HK-2 (cell line): ENCODE data around the gene UBL5.
"Not testable (repeated sequence)": the region's sequence is repeated elsewhere in the genome, so short reads cannot be mapped to it uniquely, and the experiment has no call there.

ENCODE experiments used
- DNase-seq: peaks from one replicate; pipeline ENCODE4 v3.0.0-alpha.2; 2018; ENCODE audit not compliant: unreplicated experiment

The UBL5 gene

DNA sequence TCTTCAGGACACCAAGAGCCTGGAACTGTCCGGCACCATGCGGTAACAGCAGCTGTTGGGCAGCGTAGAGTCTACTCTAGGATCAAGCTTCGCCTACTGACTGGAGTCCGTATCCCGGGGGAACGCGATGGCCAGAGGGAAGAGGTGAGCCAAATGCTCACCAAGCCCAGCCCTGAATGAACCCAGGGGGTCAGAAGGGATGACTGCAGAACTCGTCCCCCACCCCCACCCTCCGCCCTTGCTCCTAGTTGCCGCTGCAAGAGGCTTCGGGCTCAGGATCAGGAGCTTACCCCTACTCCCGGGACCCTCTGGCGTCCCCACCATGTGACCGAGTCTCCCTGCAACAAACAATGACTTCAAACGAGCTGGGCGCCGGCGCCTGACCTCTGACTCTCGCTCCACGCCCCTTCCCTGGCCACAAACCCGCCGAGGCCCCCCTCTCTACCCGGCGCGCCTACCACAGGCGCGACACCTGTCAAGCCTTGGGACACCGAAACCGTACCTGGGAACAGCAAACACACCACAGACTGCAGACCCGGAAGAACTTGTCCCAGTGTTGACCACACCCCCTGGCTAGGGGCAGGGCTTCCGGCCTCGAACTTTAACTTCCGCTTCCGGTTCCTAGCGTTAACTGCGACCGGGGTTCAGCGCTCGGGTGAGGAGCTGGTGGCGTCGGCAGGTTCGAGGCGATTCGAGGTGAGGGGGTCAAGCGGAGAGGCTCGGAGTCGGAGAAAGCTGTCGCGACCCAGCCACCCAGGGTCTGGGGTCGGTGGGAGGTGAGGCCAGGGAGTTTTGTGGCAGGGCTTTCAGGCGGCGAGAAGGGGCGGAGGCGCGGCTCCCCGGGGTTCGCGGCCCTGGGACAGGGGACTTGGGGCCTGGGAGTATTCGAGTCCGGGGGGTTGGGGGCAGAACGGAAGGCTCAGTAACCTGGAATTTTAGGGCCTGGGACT, at the start of gene UBL5:
UBL5 (plus strand) TSS at position 630 of the 950 bp plus-strand sequence. CDS start 420 bp downstream, outside the sequence.
- DNase-seq: peak; percentile 83

DNA sequence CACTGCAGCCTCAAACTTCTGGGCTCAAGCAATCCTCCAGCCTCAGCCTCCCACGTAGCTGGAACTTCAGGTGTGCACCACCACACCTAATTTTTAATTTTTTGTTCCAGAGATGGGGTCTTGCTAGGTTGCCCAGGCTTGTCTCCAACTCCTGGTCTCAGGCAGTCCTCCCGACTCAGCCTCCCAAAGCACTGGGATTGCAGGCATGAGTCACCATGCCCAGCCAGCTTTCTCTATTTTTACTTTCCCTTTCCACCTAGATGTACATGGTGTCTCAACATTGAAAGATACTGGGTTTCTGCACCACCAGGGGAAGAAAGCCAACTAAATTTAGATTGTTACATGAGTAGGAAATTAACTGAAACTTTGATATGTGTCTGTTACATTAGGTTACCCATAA, 45.4 kb upstream of the UBL5 start:
- DNase-seq: no peak

DNA sequence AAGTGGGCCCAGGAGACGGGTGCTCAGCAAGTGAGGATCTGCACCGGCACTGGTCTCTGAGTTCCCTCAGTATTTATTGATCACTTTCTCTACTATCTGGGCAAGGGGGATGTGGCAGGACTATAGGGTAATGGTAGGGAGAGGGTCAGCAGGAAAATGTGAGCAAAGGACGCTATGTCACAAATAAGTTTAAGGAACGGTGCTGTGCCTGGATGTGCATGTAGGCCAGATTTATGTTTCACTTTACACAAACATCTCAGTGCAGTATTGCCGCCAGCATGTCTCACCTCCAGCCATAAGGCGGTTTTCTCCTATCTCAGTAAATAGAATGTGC, 43.6 kb upstream of the UBL5 start:
- DNase-seq: not testable (repeated sequence)

DNA sequence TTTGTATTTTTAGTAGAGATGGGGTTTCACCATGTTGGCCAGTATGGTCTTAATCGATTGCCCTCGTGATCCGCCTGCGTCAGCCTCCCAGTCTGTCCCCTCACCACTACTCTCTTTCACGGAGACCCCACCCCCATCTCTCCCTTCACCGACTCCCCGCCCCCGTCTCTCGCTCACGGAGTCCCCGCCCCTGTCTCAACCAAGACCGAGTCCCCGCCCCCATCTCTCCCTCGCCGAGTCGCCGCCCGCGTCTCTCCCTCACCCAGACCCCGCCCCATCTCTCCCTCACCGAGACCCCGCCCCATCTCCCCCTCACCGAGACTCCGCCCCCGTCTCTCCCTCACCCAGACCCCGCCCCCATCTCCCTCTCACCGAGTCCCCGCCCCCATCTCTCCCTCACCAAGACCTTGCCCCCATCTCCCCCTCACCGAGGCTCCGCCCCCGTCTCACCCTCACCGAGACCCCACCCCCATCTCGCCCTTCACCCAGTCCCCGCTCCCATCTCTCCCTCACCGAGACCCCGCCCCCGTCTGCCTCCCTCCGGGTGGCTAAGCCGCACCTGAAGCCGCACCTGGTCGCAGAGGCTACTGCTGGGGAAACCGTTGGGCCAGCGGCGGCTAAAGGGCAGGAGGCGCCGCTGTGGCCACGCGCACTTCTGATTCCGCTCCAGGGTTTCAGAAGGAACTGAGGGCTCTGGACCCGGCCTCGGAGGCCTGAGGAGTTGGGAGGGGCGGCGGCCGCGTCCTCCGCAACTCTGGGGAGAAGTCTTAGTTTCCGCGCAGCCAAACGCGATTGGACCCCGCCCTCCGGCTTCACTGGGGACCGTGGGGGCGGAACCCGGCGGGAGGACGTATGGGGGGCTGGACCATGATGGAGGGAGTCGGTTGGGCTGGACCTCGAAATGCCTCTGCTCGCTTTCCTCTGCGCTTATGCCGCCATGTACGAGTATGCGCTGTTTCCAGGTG, 42.1 kb upstream of the UBL5 start:
- no peak for DNase-seq

DNA sequence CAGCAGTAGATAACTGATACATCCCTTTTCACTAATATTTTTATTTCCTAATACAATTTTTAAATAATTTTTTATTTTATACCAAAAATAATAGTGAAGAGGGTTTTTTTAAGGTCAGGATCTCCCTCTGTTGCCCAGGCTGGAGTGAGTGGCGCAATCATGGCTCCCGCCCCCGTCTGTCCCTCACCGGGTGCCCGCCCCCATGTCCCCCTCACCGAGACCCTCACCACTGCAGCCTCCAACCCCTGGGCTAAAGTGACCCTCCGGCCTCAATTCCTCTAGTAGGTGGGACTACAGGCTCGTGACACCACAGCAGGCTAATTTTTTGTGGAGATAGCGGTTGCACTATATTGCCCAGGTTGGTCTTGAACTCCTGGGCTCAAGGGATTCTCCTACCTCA, 41.4 kb upstream of the UBL5 start:
- no peak for DNase-seq

DNA sequence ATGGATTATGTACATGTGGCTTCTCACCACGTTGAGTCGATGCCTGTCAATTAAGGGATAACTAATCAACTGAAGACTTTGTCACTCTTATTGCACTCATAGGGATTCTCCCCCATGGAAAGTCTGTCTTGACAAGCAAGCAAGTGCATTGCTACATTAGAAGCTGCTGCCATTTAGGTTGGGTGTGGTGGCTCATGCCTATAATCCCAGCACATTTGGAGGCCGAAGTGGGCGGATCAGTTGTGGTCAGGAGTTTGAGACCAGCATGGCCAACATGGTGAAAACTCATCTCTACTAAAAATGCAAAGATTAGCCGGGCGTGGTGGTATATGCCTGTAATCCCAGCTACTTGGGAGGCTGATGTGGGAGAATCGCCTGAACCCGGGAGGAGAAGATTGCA, 40.9 kb upstream of the UBL5 start:
- no peak for DNase-seq

DNA sequence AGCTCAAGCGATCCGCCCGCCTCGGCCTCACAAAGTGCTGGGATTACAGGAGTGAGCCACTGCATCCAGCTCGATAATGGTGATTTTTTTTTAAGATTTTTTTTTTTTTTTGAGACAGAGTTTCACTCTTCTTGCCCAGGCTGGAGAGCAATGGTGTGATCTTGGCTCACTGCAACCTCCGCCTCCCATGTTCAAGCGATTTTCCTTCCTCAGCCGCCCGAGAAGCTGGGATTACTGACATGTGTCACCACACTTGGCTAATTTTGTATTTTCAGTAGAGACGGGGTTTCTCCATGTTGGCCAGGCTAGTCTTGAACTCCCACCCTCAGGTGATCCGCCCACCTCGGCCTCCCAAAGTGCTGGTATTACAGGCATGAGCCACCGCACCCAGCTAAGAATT, 39.1 kb upstream of the UBL5 start:
- not testable (repeated sequence) for DNase-seq

DNA sequence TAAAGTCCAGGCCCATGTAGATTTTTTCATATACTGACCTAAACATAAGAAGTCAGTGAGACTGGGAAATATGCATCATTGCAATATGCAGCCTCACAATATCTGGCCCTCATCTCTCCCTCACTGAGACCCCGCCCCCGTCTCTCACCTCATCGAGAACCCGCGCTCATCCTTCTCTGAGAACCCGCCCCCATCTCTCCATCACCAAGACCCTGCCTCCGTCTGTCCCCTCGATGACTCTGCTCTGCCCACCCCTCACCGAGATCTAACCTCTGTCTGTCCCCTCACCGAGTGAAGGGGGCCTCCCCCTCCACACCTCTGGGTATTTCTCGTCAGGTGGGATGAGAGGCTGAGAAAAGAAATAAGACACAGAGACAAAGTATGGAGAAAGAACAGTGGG, 38.7 kb upstream of the UBL5 start:
- DNase-seq: no peak

DNA sequence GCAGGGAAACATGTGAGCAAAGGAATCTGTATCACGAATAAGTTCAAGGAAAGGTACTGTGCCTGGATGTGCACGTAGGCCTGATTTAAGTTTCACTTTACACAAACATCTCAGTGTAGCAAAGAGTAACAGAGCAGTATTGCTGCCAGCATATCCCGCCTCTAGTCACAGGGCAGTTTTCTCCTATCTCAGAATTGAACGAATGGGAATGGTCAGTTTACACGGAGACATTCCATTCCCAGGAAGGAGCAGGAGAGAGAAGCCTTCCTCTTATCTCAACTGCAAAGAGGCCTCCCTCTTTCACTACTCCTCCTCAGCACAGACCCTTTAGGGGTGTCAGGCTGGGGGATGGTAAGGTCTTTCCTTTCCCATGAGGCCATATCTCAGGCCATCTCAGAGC, 38.1 kb upstream of the UBL5 start:
- DNase-seq: not testable (repeated sequence)

DNA sequence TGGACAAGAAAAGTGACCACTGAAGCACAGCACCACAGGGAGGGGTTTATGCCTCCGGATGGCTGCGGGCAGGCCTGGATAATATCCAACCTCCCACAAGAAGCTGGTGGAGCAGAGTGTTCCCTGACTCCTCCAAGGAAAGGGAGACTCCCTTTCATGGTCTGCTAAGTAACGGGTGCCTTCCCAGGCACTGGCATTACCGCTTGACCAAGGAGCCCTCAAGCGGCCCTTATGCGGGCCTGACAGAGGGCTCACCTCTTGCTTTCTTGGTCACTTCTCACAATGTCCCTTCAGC, 36.7 kb upstream of the UBL5 start:
- not testable (repeated sequence) for DNase-seq

DNA sequence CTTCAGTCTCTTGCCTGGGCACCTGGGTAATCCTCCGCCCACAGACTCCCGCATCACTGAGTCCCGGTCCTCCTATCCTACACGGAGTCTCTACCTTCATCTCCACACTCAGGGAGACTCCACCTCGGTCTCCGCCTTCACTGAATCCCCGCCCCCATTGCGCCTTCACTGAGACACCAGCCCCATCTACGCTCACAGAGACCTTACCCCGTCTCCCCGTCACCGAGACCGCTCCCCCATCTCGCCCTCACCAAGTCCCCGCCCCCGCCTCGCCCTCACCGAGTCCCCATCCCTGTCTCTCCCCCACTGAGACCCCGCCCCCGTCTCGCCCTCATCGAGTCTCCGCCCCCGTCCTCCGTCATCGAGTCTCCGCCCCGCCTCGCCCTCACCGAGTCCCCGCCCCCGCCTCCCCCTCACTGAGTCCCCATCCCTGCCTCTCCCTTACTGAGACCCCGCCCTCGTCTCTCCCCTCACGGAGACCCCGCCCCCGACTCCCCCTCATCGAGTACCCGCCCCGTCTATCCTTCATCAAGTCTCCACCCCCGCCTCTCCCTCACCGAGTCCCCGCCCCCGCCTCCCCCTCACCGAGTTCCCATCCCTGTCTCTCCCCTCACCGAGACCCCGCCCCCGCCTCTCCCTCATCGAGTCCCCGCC, 36.0 kb upstream of the UBL5 start:
- DNase-seq: peak; percentile 18

DNA sequence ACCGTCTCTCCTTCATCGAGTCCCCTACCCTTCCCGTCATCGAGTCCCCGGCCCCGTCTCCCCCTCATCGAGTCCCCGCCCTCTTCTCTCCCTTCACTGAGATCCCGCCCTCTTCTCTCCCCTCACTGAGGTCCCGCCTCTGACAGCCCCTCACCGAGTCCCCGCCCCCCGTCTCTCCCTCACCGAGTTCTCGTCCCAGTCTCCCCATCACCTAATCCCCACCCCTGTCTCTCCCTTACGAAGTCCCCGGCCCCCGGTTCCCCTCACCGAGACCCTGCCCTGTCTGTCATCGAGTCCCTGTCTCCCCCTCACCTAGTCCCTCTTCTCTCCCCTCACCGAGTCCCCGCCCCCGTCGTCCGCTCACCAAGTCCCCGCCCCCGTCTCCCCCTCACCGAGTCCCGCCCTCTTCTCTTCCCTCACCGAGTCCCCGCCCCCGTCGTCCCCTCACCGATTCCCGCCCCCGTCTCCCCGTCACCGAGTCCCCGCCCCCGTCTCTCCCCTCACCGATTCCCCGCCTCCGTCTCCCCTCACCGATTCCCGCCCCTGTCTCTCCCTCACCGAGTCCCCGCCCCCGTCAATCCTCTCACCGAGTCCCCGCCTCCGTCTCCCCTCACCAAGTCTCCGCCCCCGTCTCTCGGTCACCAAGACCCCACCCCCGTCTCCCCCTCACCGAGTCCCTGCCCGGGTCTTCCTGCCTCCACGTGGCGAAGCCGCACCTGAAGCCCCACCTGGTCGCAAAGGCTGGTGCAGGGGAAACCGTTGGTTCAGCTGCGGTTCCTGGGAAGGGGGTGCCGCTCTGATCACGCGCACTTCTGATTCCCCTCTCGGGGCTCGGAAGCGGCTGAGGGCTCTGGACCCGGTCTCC, 35.3 kb upstream of the UBL5 start:
- no peak for DNase-seq

DNA sequence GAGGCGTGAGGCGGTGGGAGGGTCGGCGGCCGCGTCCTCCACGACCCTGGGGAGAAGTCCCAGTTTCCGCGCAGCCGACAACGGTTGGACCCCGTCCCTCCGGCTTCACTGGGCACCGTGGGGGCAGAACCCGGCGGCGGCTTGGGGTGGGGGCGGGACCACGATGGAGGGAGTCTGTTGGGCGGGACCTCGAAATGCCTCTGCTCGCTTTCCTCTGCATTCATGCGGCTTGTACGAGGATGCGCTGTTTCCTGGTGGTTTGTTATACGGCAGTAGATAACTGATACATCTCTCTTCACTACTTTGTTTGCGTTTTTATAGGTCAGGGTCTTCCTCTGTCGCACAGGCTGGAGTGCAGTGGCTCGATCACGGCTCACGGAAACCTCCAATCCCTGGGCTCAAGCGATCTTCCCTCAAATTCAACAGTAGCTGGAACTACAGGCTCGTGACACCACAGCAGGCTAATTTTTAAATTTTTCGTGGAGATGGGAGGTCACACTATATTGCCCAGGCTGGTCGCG, 34.6 kb upstream of the UBL5 start:
- no peak for DNase-seq

DNA sequence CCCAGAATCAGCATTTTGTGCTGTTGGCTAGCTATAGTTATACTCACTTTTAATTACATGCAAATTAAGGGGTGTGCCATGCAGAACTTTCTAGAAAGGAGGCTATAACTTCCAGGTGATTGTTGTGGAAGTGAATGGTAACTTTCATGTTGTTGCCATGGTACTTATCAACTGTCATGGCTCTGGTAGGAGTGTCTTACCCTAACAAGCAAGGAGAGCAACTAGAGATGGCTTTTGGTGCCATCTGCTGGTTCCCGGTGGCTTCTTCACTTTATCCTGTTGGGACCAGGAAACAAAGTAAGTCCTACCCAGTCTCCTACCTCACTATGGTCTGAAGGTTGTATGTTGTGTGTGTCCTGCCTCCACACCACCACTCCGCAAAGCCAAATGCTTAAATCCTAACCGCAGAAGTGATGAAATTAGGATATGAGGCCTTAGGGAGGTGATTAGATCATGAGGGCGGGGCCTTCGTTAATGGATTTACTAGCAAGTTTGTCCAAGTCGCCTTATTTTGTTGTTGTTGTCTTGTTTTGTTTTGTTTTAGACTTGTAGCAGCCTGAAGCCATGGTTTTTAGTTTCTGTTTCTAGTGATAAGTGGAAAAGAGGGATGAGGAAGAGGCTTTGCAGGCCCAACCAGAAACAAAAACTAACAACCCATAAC, 31.5 kb upstream of the UBL5 start:
- peak; percentile 65 for DNase-seq

DNA sequence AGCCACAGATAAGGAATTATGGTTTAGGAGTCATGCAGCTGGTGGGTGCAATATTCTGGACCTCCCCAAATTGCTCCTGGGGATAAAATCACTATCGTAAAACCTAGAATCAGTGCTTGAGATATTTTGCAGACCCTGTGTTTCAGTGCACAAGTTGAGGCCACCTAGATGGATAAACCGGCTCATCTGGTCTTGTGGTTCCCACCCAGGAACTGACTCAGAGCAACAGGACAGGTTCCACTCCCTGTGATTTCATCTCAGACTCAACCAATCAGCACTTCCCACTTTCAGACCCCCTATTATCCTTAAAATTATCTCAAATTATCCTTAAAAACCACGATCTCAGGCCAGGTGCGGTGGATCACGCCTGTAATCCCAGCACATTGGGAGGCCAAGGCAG, 29.8 kb upstream of the UBL5 start:
- no peak for DNase-seq

DNA sequence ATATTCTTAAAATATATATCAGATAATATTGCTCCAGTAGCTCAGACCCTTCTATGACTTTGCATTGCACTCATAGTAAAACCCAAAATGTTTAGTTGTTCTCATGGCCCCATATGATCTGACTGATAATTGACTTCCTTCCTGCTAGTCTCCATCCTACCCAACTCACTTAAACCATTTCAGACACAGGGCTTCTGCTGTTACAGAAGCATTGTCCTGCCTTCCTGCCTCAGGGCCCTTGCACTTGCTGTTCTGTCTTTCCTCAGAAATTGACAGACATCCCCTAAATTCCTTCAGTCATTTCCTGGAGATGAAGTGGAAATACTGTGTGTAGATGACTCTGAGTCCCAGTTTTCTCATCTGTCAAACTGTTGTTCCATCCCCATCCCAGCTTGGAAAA, 28.6 kb upstream of the UBL5 start:
- no peak for DNase-seq

DNA sequence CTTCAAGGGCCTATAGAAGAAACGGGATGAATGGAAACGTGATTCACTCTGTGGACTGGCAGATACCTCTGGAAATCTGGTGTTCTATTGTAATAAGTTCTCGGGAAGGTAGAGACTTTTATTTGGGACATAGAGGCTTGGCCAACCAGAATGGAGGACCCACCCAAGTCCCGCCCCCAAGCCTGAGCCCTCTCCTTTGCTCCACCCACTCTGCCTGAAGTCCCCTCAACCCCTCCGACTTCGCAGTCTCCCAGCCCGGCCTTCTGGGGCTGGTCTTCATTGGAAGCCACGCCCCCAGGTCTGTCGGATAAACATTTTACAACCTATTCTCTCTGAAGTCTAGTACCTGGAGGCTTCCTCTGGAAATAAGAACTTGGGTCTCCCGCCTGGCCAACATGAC, 25.7 kb upstream of the UBL5 start:
- DNase-seq: no peak

DNA sequence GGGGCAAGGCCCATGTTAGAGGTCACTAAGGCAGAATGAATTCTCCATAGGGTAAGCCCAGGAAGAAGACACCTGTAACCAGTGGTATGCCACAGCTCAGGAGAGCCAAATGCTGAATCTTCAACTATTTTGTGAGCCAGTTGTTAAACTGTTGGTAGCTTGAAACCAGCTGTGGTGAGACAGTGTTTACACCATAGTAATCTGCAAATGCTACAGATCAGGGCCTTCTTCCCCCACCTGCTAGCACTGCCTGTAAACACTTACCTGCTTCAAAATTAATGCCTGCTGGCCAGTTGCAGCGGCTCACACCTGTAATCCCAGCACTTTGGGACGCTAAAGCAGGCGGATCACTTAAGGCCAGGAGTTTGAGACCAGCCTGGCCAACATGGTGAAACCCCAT, 20.9 kb upstream of the UBL5 start:
- no peak for DNase-seq

DNA sequence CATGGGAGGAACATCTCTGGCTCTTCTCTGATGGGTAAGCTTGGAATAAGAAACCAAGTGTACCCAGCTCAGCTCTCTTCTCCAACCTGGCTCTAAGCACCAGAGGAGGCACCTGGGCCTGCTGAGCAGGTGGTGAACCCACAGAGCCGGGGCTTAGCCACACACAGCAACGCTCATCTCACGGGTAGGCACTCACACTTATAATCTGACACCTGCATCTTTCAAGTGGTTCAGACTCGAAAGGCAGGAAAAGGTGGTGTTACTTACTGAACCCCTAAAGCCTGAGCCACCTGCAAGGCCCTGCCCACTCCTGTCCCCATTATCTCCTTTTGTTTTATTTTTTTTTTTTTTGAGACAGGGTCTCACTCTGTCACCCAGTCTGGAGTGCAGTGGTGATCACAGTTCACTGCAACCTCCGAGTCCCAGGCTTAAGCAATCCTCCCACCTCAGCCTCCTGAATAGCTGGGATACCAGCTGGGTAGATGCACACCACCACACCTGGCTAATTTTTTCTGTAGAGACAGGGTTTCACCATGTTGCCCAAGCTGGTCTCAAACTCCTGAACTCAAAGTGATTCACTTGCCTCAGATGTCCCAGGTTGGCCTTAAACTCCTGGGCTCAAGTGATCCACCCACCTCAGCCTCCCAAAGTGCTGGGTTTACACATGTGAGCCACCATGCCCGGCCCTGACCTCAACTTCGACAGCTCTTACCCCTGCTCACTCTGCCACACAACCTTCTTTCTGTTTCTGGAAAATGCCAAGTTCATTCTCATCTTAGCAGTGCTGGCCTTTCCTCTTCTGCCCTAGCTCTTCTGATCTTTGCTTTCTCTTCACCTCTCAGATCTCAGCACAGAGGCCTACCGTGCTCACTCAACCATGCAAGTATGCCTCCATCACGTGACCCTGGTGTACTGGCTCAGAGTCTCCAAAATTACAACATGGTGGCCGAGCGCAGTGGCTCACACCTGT, 18.6 kb upstream of the UBL5 start:
- no peak for DNase-seq
